HG03139 (cell line): ENCODE measurements around the gene CYTIP.
"Not testable (repeated sequence)": the region's sequence is repeated elsewhere in the genome, so short reads cannot be mapped to it uniquely, and the experiment has no call there.

Source experiments
- ATAC-seq: cut with Tn5 transposase; IDR thresholded peaks from one replicate; pipeline ENCODE4 v1.9.1; 2021; ENCODE audit not compliant: unreplicated experiment

Gene CYTIP

GRCh38 chr2:157386747-157387146, 57.1 kb downstream of the CYTIP start:
- ATAC-seq: no peak

DNA sequence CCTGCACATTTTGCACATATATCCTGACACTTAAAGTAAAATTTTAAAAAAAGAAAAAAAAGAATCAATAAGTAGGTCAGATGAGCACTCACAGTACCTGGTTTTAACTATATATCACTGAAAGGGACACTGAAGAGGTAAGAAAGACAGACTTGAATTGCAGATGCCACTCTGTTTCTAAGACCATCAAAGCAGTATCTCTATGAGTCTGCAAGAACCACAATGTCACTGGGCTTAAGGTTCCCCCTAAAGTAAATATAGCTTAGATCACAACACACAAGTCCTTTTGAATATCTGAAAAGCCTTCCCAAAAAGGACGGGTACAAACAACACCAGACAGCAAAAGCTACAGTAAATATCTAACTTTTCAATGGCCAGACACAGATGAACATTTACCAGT, 57.6 kb downstream of the CYTIP start:
- ATAC-seq: no peak

GRCh38 chr2:157377861-157378260, 66.0 kb downstream of the CYTIP start:
- no peak for ATAC-seq

GRCh38 chr2:157376041-157376440, 67.8 kb downstream of the CYTIP start:
- ATAC-seq: no peak

- ATAC-seq: no peak
These were observed 68.5 kb downstream of the CYTIP start for GRCh38 chr2:157375384-157375783.

DNA sequence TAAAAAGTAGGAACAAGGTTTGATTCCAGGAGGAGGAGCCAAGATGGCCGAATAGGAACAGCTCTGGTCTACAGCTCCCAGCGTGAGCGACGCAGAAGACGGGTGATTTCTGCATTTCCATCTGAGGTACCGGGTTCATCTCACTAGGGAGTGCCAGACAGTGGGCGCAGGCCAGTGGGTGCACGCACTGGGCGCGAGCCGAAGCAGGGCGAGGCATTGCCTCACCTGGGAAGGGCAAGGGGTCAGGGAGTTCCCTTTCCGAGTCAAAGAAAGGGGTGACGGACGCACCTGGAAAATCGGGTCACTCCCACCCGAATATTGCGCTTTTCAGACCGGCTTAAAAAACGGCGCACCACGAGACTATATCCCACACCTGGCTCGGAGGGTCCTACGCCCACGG, 75.4 kb downstream of the CYTIP start:
- ATAC-seq: not testable (repeated sequence)

GRCh38 chr2:157367704-157368103, 76.2 kb downstream of the CYTIP start:
- no peak for ATAC-seq
